GM18951 (cell line): ENCODE measurements around the gene SCAF8.
"Not testable (repeated sequence)": the region's sequence is repeated elsewhere in the genome, so short reads cannot be mapped to it uniquely, and the experiment has no call there.

Source experiments
- POLR2A ChIP-seq: IDR thresholded peaks from 4 replicates; pipeline ENCODE4 v1.6.1; 2011; ENCODE audit warnings: mild to moderate bottlenecking; ENCODE audit not compliant: insufficient read length, insufficient read depth; ENCODE audit errors: extremely low read depth
- in situ Hi-C: fragments of 300-500 bp; cut with MboI; formaldehyde crosslinking; loops from one replicate; pipeline ENCODE4 v1.12.0; 2022; ENCODE audit warnings: low sequenced_read_pairs, mixed read lengths, inconsistent platforms; ENCODE audit not compliant: unreplicated experiment

Gene SCAF8

GRCh38 chr6:154719433-154719832 is 13.8 kb upstream of the SCAF8 start:
- in situ Hi-C loops: no loop called here
- TF ChIP-seq POLR2A: no peak

- no peak for TF ChIP-seq POLR2A
- in situ Hi-C loops: no loop called here
Observed at GRCh38 chr6:154719854-154720253, 13.4 kb upstream of the SCAF8 start.

DNA sequence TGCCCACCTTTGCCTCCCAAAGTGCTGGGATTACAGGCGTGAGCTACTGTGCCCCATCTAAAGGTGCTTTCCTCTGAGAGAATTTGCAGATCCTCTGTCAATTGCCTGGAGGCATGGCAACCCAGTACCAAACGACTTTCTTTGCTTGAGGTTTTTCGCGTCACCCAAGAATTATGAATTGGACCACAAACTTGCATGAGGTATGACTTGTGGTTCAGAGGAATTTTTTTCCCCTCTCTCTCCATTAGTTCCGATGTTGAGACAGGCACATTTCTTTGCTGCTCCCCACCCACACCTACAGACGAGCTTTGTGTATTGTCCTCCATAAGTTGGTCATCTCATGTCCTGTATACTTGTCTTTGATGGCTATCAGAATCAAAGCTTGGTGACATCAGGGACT is 11.8 kb upstream of the SCAF8 start:
- in situ Hi-C loops: no loop called here

DNA sequence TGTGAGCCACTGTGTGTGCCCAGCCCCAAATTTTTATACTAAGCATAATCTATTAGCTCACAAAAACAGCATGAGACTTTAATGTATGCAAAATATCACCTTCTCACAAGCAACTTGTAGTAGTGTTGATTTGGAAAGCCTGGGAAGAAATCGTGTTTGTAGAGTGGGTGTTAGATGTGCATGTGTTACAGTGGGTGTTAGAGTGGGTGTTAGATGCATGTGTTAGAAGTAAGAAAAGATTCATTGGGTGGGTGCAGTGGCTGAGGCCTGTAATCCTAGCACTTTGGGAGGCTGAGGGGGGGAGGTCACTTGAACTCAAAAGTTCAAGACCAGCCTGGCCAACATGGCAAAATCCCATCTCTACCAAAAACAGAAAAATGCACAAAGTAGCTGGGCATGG is 6.3 kb upstream of the SCAF8 start:
- in situ Hi-C loops: no loop called here
- TF ChIP-seq POLR2A: no peak

More for the DNA sequence above, 11.8 kb upstream of the SCAF8 start:
- TF ChIP-seq POLR2A: no peak

DNA sequence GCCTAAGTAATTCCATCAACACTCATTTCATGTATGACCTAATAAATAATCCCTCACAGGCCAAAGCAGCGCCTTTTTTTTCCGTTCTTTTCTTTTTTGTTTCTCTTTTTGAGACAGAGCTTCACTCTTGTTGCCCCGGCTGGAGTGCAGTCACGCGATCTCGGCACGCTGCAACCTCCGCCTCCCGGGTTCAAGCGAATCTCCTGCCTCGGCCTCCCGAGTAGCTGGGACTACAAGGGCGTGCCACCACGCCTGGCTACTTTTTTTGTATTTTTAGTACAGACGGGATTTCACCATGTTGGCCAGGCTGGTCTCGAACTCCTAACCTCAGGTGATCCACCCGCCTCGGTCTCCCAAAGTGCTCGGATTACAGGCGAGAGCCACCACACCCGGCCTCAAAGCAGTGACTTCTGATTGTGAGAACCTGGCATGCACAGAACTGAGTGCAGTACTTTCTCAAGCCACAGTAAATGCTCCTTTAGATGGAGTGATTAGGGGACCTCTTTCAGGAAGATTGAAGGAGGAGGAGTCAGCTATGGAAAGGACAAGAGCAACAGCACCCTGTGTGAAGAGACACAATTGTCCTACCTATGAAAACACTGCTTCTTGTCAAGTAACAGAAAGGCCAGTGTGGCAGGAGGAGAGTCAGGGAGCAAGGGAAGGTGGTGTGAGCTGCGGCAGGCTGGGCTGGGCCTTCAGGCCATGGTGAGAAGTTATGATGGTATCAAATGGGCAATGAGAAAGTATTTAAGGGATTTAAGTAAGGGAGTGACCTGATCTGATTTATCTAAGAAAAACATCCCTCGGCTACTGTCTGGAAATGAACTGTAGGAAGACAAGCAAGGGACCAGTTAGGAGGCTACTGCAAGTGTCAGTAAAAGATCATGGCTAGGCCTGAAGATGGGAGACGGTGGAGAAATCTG is 1.7 kb upstream of the SCAF8 start:
- in situ Hi-C loops: no loop called here
- TF ChIP-seq POLR2A: no peak

GRCh38 chr6:154732538-154733182 is 556 bp upstream of the SCAF8 start:
- in situ Hi-C loops: no loop called here

GRCh38 chr6:154733626-154734382 is 588 bp downstream of the SCAF8 start:
- in situ Hi-C loops: no loop called here

More at GRCh38 chr6:154732538-154733182, 556 bp upstream of the SCAF8 start:
- TF ChIP-seq POLR2A: no peak

DNA sequence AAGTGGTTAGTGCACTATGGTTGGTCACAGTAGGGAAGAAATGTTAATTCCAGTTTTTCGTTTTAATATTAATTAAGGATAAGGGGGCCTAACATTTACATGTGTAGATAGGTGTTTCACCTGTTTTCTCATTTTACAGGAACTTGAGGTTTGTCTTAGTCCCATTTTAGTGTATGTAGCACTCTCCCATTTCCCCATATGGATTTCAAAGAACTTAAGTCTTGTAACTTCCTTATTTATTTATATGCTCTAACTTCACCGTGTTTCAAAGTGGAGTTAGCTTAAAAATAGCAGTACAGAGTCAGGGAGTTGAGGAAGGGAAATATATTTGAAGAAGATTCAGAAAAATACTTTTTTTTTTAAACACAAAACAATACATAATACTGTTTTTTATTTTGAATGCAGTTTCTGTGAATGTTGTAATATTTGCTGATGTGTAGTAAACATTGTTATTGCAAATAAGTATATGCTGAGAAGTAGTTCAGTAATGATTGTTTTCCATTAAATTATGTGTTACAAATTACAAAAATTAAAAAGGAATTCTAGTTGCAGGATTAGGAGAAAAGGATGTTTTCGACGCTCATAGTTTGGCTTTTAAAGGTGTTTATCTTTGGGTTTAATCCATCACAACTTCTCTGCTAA is 3.5 kb downstream of the SCAF8 start:
- in situ Hi-C loops: no loop called here
- no peak for TF ChIP-seq POLR2A

More at GRCh38 chr6:154733626-154734382, 588 bp downstream of the SCAF8 start:
- peak; percentile 45 for TF ChIP-seq POLR2A

GRCh38 chr6:154737424-154737823 is 4.2 kb downstream of the SCAF8 start:
- in situ Hi-C loops: no loop called here
- no peak for TF ChIP-seq POLR2A

GRCh38 chr6:154738551-154738961 is 5.3 kb downstream of the SCAF8 start:
- TF ChIP-seq POLR2A: no peak
- in situ Hi-C loops: no loop called here

GRCh38 chr6:154740658-154741057 is 7.4 kb downstream of the SCAF8 start:
- TF ChIP-seq POLR2A: no peak
- in situ Hi-C loops: no loop called here

DNA sequence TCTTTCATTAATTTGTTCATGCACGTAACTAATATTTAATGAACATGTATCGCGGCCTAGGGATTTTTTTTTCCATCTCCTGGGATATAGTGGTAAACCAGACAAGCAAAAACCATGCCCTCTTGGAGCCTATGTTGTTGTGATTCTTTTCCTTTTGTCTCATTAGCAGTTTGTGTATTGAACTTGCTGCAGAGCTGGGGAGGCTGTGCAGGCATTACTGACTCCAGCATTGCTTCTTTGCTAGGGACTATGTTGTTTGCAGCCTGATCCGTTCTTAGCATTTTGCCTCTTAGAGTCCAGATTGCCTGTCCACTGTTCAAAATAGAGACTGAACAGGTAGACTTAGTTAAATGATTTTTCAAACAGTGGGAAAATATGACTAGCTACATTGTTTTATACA is 9.7 kb downstream of the SCAF8 start:
- in situ Hi-C loops: no loop called here
- no peak for TF ChIP-seq POLR2A

DNA sequence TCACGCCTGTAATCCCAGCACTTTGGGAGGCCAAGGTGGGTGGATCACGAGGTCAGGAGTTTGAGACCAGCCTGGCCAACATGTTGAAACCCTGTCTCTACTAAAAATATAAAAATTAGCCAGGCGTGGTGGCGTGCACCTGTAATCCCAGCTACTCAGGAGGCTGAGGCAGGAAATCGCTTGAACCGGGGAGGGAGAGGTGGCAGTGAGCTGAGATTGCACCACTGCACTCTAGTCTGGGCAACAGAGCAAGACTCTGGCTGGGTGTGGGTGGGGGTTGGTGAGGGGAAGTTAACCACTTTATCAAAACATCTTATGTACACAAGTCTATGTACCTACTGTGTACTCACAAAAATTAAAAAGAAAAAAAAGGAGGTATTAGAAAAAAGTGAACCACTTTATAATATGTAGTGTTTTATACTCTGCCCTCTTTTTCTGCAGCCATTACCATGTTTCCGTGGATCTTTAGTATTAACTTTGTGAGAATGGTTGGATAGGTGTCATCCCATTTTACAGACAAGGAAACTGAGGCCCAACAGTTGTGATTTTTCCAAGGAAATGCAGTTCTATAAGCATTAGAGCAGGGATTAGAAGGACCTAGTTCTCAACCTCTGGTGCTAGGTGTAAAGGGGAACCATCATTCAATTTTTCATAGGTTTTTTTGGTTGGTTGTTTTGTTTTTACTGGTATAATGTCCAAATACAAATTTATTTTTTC is 11.0 kb downstream of the SCAF8 start:
- in situ Hi-C loops: not testable (repeated sequence)
